Superior temporal gyrus (tissue), 1 donor: Measurements from ENCODE around the gene TUBB2B.

ENCODE experiments used
- DNase-seq: peaks from one replicate; pipeline ENCODE4 v3.0.0-alpha.2; 2016; ENCODE audit errors: extremely low spot score

Gene TUBB2B

GRCh38 chr6:3227363-3228045 is at the start of gene TUBB2B:
Gene TUBB2B, minus strand, starts transcription at chr6:3227653. Its CDS starts 110 bp downstream, at chr6:3227543.
- DNase-seq: peak; percentile 23

- DNase-seq: no peak
These were observed 49.8 kb upstream of the TUBB2B start for GRCh38 chr6:3277251-3277650.

GRCh38 chr6:3276174-3277167 is 49.0 kb upstream of the TUBB2B start:
- no peak for DNase-seq

- DNase-seq: no peak
These were observed 46.5 kb upstream of the TUBB2B start for GRCh38 chr6:3273707-3274521.

GRCh38 chr6:3272911-3273547 is 45.6 kb upstream of the TUBB2B start:
- DNase-seq: no peak

GRCh38 chr6:3271756-3272155 is 44.3 kb upstream of the TUBB2B start:
- DNase-seq: no peak

- DNase-seq: no peak
These were observed 42.8 kb upstream of the TUBB2B start for GRCh38 chr6:3270258-3270657.

- no peak for DNase-seq
These were observed 42.0 kb upstream of the TUBB2B start for GRCh38 chr6:3269281-3269975.

- DNase-seq: no peak
These were observed 41.2 kb upstream of the TUBB2B start for GRCh38 chr6:3268680-3269079.

- no peak for DNase-seq
These were observed 39.7 kb upstream of the TUBB2B start for GRCh38 chr6:3267162-3267561.

GRCh38 chr6:3266170-3266569 is 38.7 kb upstream of the TUBB2B start:
- no peak for DNase-seq

GRCh38 chr6:3265671-3266070 is 38.2 kb upstream of the TUBB2B start:
- DNase-seq: no peak

GRCh38 chr6:3264356-3264755 is 36.9 kb upstream of the TUBB2B start:
- no peak for DNase-seq

GRCh38 chr6:3263096-3263495 is 35.6 kb upstream of the TUBB2B start:
- DNase-seq: no peak

- no peak for DNase-seq
These were observed 34.5 kb upstream of the TUBB2B start for GRCh38 chr6:3261921-3262320.

- DNase-seq: no peak
These were observed 34.0 kb upstream of the TUBB2B start for GRCh38 chr6:3261518-3261820.

- DNase-seq: no peak
These were observed 33.5 kb upstream of the TUBB2B start for GRCh38 chr6:3260772-3261517.

- no peak for DNase-seq
These were observed 32.8 kb upstream of the TUBB2B start for GRCh38 chr6:3260296-3260695.

- DNase-seq: no peak
These were observed 32.1 kb upstream of the TUBB2B start for GRCh38 chr6:3259491-3259958.
